Measurements from ENCODE around the gene ZSCAN10. TPM values are rescaled to one million over a fixed set of nuclear protein-coding genes. Genes with fewer than 3 reads are reported as not detected.
"Not testable (repeated sequence)": the region's sequence is repeated elsewhere in the genome, so short reads cannot be mapped to it uniquely, and the experiment has no call there.

Gene ZSCAN10
- polyA plus RNA-seq, 3 donors = not detected

DNA sequence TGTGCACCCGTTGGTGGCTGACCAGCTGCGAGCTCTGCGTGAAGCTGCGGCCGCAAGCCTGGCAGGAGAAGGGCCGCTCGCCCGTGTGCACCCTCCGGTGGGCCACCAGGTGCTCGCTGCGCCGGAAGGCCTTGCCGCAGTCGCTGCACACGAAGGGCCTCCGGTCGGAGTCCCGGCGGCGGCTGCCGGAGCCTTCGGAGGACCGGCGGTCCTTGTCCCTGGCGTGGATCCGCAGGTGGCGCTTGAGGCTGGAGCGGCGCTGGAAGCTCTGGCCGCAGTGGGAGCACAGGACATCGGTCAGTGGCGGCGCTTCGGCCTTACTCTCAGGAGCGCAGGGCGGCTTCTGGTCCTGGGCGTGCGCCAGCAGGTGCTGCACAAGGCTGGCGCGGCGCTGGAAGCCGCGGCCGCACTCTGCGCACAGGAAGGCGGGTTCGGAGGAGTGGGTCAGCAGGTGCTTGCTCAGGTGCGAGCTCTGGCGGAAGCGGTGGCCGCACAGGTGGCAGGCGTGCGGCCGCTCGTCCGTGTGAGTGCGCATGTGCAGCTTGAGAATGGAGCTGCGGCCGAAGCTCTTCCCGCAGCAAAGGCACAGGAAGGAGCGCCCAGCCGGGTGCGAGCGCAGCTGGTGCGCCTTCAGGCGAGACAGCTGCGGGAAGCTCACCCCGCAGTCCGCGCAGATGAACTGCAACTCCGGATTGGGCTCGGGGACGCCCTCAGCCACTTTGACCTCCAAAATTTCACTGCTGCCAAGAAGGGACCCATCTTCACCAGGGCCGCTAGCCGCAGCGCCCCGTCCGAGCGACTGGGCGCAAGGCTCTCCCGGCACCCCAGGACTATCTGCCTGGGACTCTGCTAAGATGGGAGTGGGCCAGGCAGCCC is 9.1 kb downstream of the ZSCAN10 start:
- 94 to 97% (median 97%) methylated on average over 72 to 81 of the region's 81 CpGs for WGBS, 3 donors
- no peak overlapping the region for H3K27ac ChIP-seq (ENCODE audit: low read depth, low read length)

DNA sequence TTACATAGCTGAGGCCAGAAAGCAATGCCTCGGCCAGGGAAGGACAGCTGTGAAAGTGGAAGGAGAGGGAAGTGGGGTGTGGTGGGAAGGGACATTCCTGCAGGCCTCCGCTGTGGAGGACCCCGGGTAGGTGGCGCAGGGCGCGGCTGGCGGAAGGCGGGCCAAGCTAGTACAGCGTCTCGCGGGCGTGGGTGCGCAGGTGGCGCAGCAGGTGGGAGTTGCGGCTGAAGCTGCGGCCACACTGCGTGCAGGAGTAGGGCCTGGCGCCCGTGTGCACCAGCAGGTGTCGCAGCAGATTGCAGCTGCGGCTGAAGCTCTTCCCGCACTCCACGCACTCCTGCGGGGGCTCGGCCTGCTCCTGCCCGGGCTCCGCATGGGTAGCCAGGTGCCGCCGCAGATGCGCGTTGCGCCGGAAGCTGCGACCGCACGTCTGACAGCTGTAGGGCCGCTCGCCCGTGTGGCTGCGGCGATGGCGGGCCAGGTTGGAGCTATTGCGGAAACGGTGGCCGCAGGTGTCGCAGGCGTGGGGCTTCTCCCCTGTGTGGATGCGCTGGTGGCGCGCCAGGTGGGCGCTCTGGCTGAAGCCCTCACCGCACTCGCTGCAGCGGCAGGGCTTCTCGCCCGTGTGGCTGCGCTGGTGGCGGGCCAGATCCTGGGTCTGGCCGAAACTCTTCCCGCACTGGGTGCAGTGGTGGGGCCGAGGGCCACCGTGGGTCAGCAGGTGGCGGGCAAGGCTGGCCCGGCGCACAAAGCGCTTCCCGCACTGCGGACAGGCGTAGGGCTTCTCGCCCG is 10.0 kb downstream of the ZSCAN10 start:
- 94 to 96% (median 95%) methylated on average over 66 to 71 of the region's 71 CpGs for WGBS, 3 donors
- H3K27ac ChIP-seq (ENCODE audit: low read depth, low read length) = no peak overlapping the region

DNA sequence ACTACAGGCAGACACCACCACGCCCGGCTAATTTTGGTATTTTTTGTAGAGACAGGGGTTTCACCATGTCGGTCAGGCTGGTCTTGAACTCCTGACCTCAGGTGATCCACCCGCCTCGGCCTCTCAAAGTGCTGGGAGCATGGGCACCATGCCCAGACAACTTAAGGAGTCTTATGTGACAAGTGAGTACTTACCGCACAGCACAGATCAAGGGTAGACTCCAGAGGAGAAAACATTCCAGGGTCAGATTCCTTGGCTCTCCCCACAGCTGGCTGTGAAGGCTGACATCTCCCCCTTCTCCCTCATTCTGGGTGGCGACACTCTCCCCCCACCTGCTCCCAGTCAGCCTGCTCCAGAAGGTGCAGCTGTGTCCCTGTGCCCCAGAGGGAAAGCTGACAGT is 10.6 kb downstream of the ZSCAN10 start:
- 62 to 71% (median 70%) methylated on average over 7 of the region's 7 CpGs for whole genome bisulfite sequencing, 3 donors

DNA sequence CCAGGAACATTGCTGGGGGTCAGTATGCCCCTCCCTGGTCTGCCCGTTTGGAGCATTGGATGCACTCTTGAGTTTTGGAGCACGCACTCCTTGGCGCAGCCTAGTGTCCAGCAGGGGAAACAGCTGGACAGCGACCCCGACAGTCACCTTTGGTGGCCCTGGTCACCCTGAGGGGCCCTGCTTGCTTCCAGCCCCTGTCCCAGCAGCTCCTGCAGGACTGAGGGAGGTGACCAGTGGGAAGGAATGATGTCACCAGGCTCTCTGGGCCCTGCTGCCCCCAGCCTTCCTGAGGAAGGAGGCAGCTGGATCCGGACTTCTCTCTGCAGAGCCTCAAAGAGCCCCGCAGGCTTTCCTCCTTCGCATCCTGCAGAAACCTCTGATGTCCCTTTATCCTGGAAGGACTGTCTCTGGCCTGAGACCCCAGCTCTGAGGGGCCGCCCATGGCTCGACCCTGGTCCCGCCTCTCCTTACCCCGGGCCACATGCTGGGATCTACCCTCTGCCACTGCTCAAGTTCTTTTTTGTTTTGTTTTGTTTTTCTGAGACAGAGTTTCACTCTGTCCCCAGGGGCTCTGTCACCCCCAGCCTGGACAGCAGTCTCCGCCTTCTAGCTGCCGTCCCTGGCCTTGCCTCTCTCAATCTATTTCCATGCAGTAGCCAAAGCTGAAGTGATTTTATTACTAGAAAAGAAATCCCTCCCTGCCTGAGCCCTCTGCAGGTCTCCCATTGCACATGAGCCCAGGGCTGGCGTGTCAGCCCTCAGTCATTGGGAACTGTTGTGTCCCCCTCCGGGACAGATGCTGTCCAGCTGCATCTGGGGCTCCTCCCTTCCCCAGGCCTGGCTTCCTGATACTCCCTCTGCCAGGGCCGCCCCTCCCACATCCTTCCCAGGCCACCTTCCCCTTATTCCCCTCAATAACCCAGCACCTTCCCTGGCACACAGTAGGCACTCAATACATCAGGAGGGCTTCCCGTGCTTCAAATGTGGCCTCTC is 11.6 kb downstream of the ZSCAN10 start:
- no peak overlapping the region for H3K27ac ChIP-seq (ENCODE audit: low read depth, low read length)
- WGBS, 3 donors = 34 to 64% (median 35%) methylated on average over 18 of the region's 18 CpGs

More for the DNA sequence above, 10.6 kb downstream of the ZSCAN10 start:
- no peak overlapping the region for H3K27ac ChIP-seq (ENCODE audit: low read depth, low read length)

DNA sequence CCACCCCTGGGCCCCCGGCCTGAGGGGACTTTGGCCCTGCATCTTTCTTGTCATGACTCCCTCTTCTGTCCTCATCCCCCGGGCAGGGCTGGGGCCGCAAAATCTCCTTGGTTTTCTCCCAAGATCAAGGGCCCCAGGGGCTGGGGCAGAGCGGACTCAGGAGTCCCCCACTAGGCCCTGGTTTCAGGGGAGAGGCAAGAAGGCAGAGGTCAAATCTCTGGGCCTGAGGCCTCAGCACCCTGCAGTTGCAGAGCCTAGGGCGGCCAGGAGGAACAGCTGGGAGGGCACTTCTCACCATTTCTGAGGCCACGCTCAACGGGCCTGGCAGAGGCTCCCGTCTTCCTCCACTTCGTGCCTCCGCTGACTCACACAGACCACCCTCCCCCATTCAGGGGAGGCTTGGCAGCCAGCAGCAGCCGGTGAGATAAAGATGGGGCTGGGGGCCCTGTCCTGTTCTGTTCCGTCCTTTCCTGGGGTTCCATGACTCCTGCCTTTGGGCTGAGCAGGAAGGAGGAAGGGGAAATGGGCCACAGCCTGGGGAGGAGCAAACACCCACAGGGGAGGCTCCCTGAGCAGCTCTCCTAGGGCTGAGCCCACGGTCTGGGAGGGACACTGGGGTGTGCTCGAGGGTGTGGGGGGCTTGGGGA is 12.4 kb downstream of the ZSCAN10 start:
- H3K27ac ChIP-seq (ENCODE audit: low read depth, low read length) = no peak overlapping the region

DNA sequence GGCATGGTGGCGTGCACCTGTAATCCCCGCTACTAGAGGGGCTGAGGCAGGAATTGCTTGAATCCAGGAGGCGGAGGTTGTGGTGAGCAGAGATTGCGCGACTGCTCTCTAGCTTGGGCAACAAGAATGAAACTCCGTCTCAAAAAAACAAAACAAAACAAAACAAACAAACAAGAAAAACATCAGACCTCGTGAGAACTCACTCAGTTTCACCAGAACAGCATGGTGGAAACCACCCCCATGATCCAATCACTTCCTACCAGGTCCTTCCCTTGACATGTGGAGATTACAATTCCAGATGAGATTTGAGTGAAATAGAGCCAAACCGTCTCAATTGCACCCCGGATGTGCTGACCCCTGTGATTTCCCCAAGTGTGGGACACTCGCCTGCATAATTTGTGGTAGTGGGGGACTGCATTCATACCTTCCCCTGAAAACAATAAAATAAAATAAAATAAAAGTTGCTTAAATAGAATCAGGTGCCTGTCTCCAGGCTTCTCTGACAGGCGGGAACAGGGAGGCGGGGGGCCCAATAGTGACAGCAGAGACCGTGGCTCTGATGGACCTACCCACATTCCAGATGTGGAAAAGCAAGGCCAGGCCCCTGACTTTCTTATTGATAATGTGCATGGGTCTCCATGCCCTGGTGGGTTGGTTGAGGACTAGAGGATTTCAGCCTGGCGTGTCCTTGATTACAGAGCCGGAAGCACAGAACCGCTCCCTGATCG is 13.1 kb downstream of the ZSCAN10 start:
- H3K27ac ChIP-seq (ENCODE audit: low read depth, low read length) = no peak overlapping the region
- 74 to 81% (median 81%) methylated on average over 17 of the region's 17 CpGs for WGBS, 3 donors

More for the DNA sequence above, 12.4 kb downstream of the ZSCAN10 start:
- 48 to 77% (median 51%) methylated on average over 13 to 14 of the region's 14 CpGs for WGBS, 3 donors

DNA sequence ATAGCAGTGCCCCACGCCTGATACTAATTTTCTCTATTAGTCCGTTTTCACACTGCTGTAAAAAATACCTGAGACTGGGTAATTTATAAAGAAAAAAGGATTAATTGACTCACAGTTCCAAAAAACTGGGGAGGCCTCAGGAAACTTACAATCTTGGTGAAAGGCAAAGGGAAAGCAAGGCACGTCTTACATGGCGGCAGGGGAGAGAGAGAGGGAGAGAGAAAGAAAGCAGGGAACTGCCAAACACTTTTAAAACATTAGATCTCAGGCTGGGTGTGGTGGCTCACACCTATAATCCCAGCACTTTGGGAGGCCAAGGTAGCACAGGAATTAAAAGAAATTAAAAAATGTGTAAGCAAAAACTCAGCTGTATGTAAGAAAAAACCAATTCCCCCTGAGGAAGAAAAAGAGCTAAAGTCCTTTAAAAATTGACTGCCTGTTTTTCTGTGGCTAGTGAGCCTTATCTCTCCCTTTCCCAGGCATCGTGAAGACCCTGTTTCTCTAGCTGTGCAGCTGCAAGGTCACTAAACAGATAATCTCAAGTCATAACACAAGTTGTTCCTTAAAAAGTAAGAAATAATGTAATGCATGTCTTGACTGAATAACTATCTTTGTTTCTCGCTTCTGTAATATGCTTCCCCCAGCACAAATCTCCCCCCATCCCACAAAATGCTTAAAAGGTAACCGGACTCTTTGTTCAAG is 14.0 kb downstream of the ZSCAN10 start:
- WGBS, 3 donors = 67 to 80% (median 76%) methylated on average over 7 of the region's 7 CpGs

DNA sequence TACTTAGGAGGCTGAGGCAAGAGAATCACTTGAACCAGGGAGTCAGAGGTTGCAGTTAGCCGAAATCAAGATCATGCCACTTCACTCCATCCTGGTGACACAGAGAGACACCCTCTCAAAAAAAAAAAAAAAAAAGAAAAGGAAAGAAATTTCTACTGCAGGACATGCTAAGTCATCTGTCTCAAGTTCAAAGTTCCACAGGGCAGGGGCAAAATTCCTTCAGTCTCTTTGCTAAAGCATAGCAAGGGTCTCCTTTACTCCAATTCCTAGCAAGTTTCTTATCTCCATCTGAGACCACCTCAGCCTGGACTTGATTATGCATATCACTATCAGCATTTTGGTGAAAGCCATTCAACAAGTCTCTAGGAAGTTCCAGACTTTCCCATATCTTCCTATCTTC is 14.6 kb downstream of the ZSCAN10 start:
- H3K27ac ChIP-seq (ENCODE audit: low read depth, low read length) = no peak overlapping the region
- WGBS, 3 donors = 84 to 100% (median 87%) methylated on average over 1 of the region's 1 CpG

More for the DNA sequence above, 14.0 kb downstream of the ZSCAN10 start:
- H3K27ac ChIP-seq (ENCODE audit: low read depth, low read length) = no peak overlapping the region

DNA sequence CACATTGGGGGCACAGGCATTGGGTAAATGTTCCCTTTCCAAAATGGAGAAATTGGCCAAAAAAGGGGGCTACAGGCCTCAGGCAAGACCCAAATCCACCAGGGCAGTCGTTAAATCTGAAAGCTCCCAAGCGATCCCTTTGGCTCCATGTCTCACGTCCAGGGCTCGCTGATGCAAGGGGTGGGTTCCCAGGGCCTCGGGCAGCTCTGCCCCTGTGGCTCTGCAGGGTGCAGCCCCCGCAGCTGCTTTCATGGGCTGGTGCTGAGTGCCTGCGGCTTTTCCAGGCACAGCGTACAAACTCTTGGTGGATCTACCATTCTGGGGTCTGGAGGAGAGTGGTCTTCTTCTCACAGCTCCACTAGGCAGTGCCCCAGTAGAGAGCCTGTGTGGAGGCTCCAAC is 15.7 kb downstream of the ZSCAN10 start:
- WGBS, 3 donors = 92 to 94% (median 93%) methylated on average over 8 of the region's 8 CpGs
- H3K27ac ChIP-seq (ENCODE audit: low read depth, low read length) = not testable (repeated sequence)

DNA sequence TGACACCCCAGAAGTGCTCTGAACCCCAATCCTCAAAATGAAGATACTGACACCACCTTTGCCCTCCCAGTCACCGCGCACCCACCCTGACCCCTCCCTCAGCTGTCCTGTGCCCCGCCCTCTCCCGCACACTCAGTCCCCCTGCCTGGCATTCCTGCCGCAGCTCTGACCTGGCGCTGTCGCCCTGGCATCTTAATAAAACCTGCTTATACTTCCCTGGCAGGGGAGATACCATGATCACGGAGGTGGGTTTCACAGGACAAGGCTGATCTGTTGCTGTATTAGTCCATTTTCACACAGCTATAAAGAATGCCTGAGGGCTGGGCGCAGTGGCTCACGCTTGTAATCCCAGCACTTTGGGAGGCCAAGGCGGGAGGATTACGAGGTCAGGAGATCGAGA is 17.1 kb downstream of the ZSCAN10 start:
- not testable (repeated sequence) for H3K27ac ChIP-seq (ENCODE audit: low read depth, low read length)

DNA sequence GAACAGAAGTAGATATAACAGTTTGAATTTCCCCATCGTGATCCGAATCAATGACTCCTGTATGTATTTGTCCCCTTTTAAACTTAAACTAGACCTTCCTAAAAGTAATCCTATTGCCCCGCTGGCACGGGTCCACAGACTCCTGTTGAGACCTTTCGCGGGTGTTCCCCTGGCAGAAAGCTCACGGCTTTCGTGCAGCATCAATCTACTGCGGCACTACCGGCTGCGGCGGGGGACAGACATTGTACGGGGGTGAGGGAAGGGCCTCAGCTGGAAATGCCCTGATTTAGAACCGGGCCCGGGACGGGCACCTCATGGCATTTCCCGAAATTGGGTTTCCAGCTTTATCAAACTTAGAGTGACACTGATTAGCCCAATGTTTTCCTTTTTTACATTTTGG is 19.1 kb downstream of the ZSCAN10 start:
- no peak overlapping the region for H3K27ac ChIP-seq (ENCODE audit: low read depth, low read length)
- WGBS, 3 donors = 88 to 93% (median 92%) methylated on average over 17 of the region's 17 CpGs

More for the DNA sequence above, 17.1 kb downstream of the ZSCAN10 start:
- WGBS, 3 donors = 95 to 97% (median 95%) methylated on average over 13 of the region's 13 CpGs

DNA sequence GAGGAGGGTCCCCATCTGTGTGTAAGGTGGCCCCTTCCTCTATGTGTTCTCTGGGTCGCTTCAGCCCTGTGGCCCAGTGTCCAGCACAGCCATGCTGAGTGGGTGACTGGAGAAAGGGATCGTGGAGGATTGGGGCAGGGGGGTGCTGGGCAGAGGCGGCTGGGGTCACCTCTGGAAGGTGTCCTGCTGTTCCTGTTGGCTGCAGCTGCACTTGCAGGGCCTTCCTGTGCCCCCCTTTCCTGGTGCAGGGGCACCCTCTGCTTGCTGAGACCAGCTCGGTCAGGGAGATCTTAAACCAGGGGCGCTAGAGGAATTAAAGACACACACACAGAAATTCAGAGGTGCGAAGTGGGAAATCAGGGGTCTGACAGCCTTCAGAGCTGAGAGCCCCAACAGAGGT is 22.5 kb downstream of the ZSCAN10 start:
- WGBS, 3 donors = 60 to 67% (median 66%) methylated on average over 6 of the region's 6 CpGs
- H3K27ac ChIP-seq (ENCODE audit: low read depth, low read length) = no peak overlapping the region

DNA sequence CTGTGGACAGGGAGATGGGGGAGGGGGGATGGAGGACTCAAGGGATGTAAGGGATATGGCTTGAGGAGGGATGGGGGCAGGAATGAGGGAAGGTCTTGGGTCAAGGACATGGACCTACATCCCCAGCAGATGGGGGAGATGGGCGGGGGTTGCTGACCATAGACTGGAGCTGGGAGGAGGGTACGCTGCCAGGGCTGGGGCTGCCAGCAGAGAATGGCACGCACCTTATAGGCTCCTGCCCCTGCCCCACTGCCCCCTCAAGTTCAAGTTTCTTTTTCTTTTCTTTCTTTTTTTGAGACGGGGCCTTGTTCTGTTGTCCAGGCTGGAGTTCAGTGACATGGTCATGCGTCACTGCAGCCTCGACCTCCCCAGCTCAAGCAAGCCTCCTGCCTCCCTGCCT is 23.1 kb downstream of the ZSCAN10 start:
- 78 to 90% (median 89%) methylated on average over 6 of the region's 6 CpGs for WGBS, 3 donors
- not testable (repeated sequence) for H3K27ac ChIP-seq (ENCODE audit: low read depth, low read length)

DNA sequence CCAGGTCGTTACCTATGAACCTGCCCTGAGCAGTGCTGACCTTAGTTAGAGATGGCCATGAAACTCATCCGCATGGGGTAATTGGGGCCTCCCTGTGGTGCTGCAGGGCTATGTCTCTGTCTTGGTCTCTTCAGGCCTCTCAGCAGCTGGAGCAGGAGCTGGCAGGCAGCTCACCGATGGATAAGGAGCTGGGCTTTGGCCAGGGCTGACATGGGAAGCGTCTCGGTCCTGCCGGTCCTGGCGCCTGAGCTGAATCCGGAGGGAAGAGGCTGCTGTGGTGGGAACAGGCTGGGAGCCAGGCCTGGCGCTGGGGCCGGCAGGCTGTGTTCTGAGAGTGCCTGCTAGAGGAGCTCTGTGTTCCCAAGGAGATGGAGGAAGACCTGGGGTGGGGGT is 23.6 kb downstream of the ZSCAN10 start:
- 37 to 53% (median 43%) methylated on average over 10 of the region's 10 CpGs for WGBS, 3 donors
- no peak overlapping the region for H3K27ac ChIP-seq (ENCODE audit: low read depth, low read length)

DNA sequence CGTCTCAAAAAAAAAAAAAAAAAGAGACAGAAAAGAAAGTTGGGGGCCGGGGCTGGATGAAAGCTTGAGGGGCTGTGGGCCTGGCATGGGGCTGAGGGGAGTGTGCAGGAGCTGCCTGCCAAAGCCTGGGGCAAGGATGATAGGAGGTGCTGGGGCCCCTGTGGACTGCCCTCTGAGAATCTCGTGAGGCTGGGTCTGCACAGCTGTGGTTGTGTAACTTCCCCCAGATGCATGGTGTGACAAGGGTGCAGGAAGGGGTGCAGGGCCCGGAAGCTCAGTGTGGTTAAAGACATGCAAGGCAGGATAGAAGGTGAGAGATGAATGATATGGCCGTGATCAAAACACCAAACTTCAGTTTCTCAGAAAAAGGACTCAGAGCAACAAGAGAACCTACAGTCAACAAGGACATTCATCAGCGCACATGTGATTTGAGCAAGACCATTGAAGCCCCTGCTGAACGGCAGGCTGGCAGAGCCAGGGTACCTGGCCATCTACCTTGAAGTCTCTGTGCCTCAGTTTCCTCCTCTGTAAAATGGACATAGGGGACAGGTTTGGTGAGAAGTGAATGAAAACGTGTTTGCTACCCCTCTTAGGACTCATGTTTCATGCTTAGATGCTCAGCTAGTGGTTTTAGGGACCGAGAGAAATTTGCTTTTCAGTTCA is 24.1 kb downstream of the ZSCAN10 start:
- WGBS, 3 donors = 45 to 64% (median 49%) methylated on average over 8 to 9 of the region's 9 CpGs
- no peak overlapping the region for H3K27ac ChIP-seq (ENCODE audit: low read depth, low read length)

DNA sequence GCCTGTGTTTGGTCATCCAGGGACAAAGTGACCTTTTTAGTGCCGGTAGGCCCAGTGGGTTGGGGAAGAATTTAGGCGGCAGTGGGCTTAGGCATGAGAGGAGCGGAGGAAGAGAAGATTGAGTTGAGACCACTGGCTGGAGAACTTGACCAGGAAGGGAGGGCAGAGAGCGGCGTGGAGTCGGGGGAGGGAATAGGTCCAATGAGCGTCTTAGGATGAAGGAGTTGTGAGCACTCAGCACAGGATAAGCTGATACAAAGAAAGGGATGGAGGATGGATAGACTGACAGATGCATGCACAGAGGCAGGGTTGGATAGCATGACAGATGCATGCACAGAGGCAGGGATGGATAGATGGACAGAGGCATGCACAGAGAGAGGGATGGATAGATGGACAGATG is 25.6 kb downstream of the ZSCAN10 start:
- H3K27ac ChIP-seq (ENCODE audit: low read depth, low read length) = no peak overlapping the region
- 80 to 91% (median 86%) methylated on average over 7 of the region's 7 CpGs for WGBS, 3 donors

Measured in adipose tissue (tissue), 3 donors.